Measurements from ENCODE around the gene AGT. TPM values are rescaled to one million over a fixed set of nuclear protein-coding genes. Genes with fewer than 3 reads are reported as not detected.

Gene AGT
- polyA plus RNA-seq, 1 donor (not counting 4 experiments of a cell fraction or from before 2014, with no cell fraction given): not detected

- Histone ChIP-seq H3K9ac (ENCODE audit: control insufficient read depth, extremely low read depth, insufficient read depth, low read length) (no peak overlapping the region), H3K4me3 (ENCODE audit: control insufficient read depth in 2 of 3, extremely low read depth in 1 of 3, insufficient read depth in 2 of 3, low read depth in 1 of 3, low read length in 3 of 3) (no peak overlapping the region), H3K9me1 (ENCODE audit: control insufficient read depth, extremely low read depth, insufficient read depth, low read length) (no peaks in the 10 kb centered on the region), H2AFZ (ENCODE audit: control insufficient read depth, low read length) (no peak overlapping the region), H3K4me1 (ENCODE audit: control insufficient read depth, extremely low read depth, insufficient read depth, low read length) (no peaks in the 10 kb centered on the region), H3K4me2 (ENCODE audit: control insufficient read depth, extremely low read depth, insufficient read depth, low read depth, low read length) (no peak overlapping the region), H3K79me2 (ENCODE audit: control insufficient read depth, insufficient read depth, low read length) (no peaks in the 10 kb centered on the region), H3K36me3 (ENCODE audit: control insufficient read depth in 2 of 2, extremely low read depth in 1 of 2, insufficient read depth in 2 of 2, low read length in 2 of 2) (no peaks in the 10 kb centered on the region), H3K27ac (ENCODE audit: control insufficient read depth, insufficient read depth, low read length) (no peak overlapping the region), H3K27me3 (ENCODE audit: control insufficient read depth, extremely low read depth, insufficient read depth, low read length) (peaks cover 4% of the 10 kb centered on the region), H3K9me3 (ENCODE audit: control insufficient read depth, low read depth, low read length) (no peaks in the 10 kb centered on the region), H4K20me1 (ENCODE audit: control insufficient read depth, extremely low read depth, insufficient read depth, low read length) (no peaks in the 10 kb centered on the region)
- FAIRE-seq (no peak), DNase-seq (ENCODE audit: low read depth, low spot score) (no peak)
- dilution Hi-C loops (cut with MboI; ENCODE audit: extremely low pct_ligation_motif_present, low sequenced_read_pairs): no loop called here
- no peak for TF ChIP-seq EZH2 (IDR thresholded peaks at IDR 0.05; ENCODE audit: low read length)
- TF ChIP-seq CTCF (optimal IDR thresholded peaks at IDR 0.05 in 1 of 3, IDR thresholded peaks at IDR 0.05 in 1 of 3, conservative IDR thresholded peaks at IDR 0.05 in 1 of 3; ENCODE audit: extremely low read depth in 1 of 3, insufficient read depth in 2 of 3, low read length in 3 of 3): no peak
Measured at GRCh38 chr1:230744382-230744781, 30.5 kb upstream of the AGT start.

GRCh38 chr1:230743899-230744298, 30.0 kb upstream of the AGT start:
- no peaks in the 10 kb centered on the region for H4K20me1 ChIP-seq (ENCODE audit: control insufficient read depth, extremely low read depth, insufficient read depth, low read length)
- FAIRE-seq: no peak
- no peak overlapping the region for H2AFZ ChIP-seq (ENCODE audit: control insufficient read depth, low read length)
- dilution Hi-C loops (cut with MboI; ENCODE audit: extremely low pct_ligation_motif_present, low sequenced_read_pairs): no loop called here
- no peak overlapping the region for H3K4me2 ChIP-seq (ENCODE audit: control insufficient read depth, extremely low read depth, insufficient read depth, low read depth, low read length)
- H3K4me3 ChIP-seq (ENCODE audit: control insufficient read depth in 2 of 3, extremely low read depth in 1 of 3, insufficient read depth in 2 of 3, low read depth in 1 of 3, low read length in 3 of 3): no peak overlapping the region
- H3K9me1 ChIP-seq (ENCODE audit: control insufficient read depth, extremely low read depth, insufficient read depth, low read length): no peaks in the 10 kb centered on the region
- peaks cover 4% of the 10 kb centered on the region for H3K27me3 ChIP-seq (ENCODE audit: control insufficient read depth, extremely low read depth, insufficient read depth, low read length)
- TF ChIP-seq CTCF (optimal IDR thresholded peaks at IDR 0.05 in 1 of 3, IDR thresholded peaks at IDR 0.05 in 1 of 3, conservative IDR thresholded peaks at IDR 0.05 in 1 of 3; ENCODE audit: extremely low read depth in 1 of 3, insufficient read depth in 2 of 3, low read length in 3 of 3) (no peak), EZH2 (IDR thresholded peaks at IDR 0.05; ENCODE audit: low read length) (no peak)
- no peak overlapping the region for H3K9ac ChIP-seq (ENCODE audit: control insufficient read depth, extremely low read depth, insufficient read depth, low read length)
- no peak for DNase-seq (ENCODE audit: low read depth, low spot score)
- no peaks in the 10 kb centered on the region for H3K4me1 ChIP-seq (ENCODE audit: control insufficient read depth, extremely low read depth, insufficient read depth, low read length)
- H3K27ac ChIP-seq (ENCODE audit: control insufficient read depth, insufficient read depth, low read length): no peak overlapping the region
- H3K9me3 ChIP-seq (ENCODE audit: control insufficient read depth, low read depth, low read length): no peaks in the 10 kb centered on the region
- no peaks in the 10 kb centered on the region for H3K36me3 ChIP-seq (ENCODE audit: control insufficient read depth in 2 of 2, extremely low read depth in 1 of 2, insufficient read depth in 2 of 2, low read length in 2 of 2)
- no peaks in the 10 kb centered on the region for H3K79me2 ChIP-seq (ENCODE audit: control insufficient read depth, insufficient read depth, low read length)
